A549 (cell line): Measurements from ENCODE around the gene PRAMEF12.

ENCODE experiments used
- CBX8 ChIP-seq: fragments of 200-600 bp; sonication (generic); IDR thresholded peaks from 2 replicates; pipeline ENCODE4 v1.6.1; 2016
- MAX ChIP-seq: IDR thresholded peaks from 2 replicates; pipeline ENCODE4 v1.6.1; 2012
- NPAS2 ChIP-seq: fragments of 250-450 bp; sonication (Bioruptor Pico); IDR thresholded peaks from 2 replicates; pipeline ENCODE4 v1.8.0; 2022; ENCODE audit warnings: mild to moderate bottlenecking, moderate library complexity, borderline replicate concordance
- POLR2A ChIP-seq: IDR thresholded peaks from 2 replicates; pipeline ENCODE4 v1.6.1; 2012; ENCODE audit warnings: mild to moderate bottlenecking, low read length
- REST ChIP-seq: fragments of 200-600 bp; sonication (generic); IDR thresholded peaks from 2 replicates; pipeline ENCODE4 v1.6.1; 2016; ENCODE audit warnings: antibody characterized with exemption, mild to moderate bottlenecking, moderate library complexity
- RNF2 ChIP-seq: fragments of 200-600 bp; sonication (generic); IDR thresholded peaks from 2 replicates; pipeline ENCODE4 v1.6.1; 2016; ENCODE audit warnings: low read depth, mild to moderate bottlenecking, antibody characterized with exemption, moderate library complexity, borderline replicate concordance
- USF2 ChIP-seq: fragments of 450-650 bp; IDR thresholded peaks from 2 replicates; pipeline ENCODE4 v1.6.1; 2014; ENCODE audit warnings: antibody characterized with exemption
- ZFP36 ChIP-seq: fragments of 450-650 bp; IDR thresholded peaks from 2 replicates; pipeline ENCODE4 v1.6.1; 2014; ENCODE audit warnings: borderline replicate concordance; ENCODE audit not compliant: partially characterized antibody
- TF ChIP-seq, protein P1 (sequence below): fragments of >200 bp; sonication (Bioruptor Twin); formaldehyde crosslinking; IDR thresholded peaks from 3 replicates; pipeline ENCODE4 v1.5.1; 2016

DNA sequence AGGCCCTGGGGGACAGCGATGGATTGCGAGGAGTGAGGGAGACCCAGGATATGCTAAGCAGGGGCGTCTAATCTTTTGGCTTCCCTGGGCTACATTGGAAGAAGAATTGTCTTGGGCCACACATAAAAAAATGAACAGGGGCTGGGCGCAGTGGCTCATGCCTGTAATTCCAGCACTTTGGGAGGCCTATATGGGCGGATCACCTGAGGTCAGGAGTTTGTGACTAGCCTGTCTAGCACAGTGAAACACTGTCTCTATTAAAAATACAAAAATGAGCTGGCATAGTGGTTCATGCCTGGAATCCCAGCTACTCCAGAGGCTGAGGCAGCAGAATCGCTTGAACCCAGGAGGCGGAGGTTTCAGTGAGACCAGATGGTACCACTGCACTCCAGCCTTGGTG lies 10.8 kb upstream of the PRAMEF12 start:
- TF ChIP-seq, protein P1, sequence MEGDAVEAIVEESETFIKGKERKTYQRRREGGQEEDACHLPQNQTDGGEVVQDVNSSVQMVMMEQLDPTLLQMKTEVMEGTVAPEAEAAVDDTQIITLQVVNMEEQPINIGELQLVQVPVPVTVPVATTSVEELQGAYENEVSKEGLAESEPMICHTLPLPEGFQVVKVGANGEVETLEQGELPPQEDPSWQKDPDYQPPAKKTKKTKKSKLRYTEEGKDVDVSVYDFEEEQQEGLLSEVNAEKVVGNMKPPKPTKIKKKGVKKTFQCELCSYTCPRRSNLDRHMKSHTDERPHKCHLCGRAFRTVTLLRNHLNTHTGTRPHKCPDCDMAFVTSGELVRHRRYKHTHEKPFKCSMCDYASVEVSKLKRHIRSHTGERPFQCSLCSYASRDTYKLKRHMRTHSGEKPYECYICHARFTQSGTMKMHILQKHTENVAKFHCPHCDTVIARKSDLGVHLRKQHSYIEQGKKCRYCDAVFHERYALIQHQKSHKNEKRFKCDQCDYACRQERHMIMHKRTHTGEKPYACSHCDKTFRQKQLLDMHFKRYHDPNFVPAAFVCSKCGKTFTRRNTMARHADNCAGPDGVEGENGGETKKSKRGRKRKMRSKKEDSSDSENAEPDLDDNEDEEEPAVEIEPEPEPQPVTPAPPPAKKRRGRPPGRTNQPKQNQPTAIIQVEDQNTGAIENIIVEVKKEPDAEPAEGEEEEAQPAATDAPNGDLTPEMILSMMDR: no peak
- no peak for TF ChIP-seq REST
- no peak for TF ChIP-seq CBX8
- no peak for TF ChIP-seq NPAS2 (CRISPR knock-in tag)
- no peak for TF ChIP-seq USF2
- no peak for TF ChIP-seq MAX
- TF ChIP-seq ZFP36: no peak
- no peak for TF ChIP-seq POLR2A
- TF ChIP-seq RNF2: no peak
